ENCODE data around the gene PRELID3B.

PRELID3B gene

DNA sequence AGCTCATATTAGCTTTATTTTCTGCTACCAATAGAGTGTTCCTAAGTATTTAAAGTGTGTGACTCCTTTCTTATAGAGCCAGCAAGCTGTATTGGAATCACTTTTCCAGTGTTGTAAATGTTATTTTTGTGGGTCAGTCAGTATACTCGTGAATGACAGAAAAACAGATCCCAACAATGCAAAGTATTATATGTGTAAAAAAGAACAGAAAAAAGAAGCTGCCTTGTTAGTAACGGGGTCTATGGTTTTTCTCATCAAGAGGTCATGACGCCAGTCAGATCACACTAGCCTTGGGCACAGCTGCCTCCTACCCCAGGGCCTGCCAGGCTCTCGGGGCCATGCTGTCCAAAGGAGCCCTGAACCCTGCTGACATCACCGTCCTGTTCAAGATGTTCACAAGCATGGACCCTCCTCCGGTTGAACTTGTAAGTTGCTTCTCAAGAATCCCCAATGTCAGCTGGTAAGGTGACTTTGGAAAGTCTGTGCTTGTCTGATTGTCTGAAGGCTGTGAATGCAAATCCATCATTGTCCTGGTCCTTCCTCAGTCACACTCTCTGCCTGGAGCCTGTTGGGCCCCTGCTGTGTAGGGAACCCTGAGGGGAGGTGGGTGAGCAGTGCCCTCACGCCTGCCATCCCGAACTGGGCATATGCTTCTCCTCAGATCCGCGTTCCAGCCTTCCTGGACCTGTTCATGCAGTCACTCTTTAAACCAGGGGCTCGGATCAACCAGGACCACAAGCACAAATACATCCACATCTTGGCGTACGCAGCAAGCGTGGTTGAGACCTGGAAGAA, 51.7 kb downstream of the PRELID3B start:
- Histone ChIP-seq H3K27me3 (ENCODE audit: control insufficient read depth in 5 of 5, insufficient read depth in 4 of 5, low read length in 5 of 5) (no peaks in the 10 kb centered on the region), H3K36me3 (ENCODE audit: control insufficient read depth in 5 of 5, insufficient read depth in 5 of 5, low read length in 5 of 5) (peaks cover 15 to 96% (median 91%) of the 10 kb centered on the region in 5 donors), H3K9ac (ENCODE audit: low read length in 5 of 5) (no peak overlapping the region), H3K4me3 (ENCODE audit: low read depth in 1 of 5, low read length in 5 of 5) (no peak overlapping the region), H3K4me1 (ENCODE audit: control insufficient read depth in 5 of 5, insufficient read depth in 5 of 5, low read length in 5 of 5) (peaks cover 0 to 3% (median under 1%) of the 10 kb centered on the region in 5 donors), H3K27ac (ENCODE audit: low read depth, low read length) (no peak overlapping the region), H3K9me3 (ENCODE audit: control insufficient read depth in 5 of 5, low read length in 5 of 5) (no peaks in the 10 kb centered on the region)

DNA sequence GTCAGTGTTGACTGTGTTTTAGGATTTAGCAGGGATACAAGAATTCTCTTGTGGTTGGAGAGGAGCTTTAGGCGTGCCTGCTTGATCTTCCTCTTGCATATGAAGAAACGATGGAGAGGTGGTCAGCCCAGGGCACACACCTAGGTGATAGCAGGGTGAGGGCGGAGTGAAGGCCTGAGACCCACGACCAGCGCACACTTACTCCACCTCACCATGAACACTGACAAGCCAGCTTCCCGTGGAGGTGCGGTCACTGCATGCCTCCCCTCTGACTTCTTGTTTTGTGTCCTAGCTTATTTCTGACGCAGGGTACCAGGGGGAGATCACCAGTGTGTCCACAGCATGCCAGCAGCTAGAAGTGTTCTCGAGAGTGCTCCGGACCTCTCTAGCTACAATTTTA, 53.4 kb downstream of the PRELID3B start:
- no peaks in the 10 kb centered on the region for H3K27me3 ChIP-seq (ENCODE audit: control insufficient read depth in 5 of 5, insufficient read depth in 4 of 5, low read length in 5 of 5)
- H3K9me3 ChIP-seq (ENCODE audit: control insufficient read depth in 5 of 5, low read length in 5 of 5), result no peaks in the 10 kb centered on the region
- no peak overlapping the region for H3K27ac ChIP-seq (ENCODE audit: low read depth, low read length)
- H3K4me1 ChIP-seq (ENCODE audit: control insufficient read depth in 5 of 5, insufficient read depth in 5 of 5, low read length in 5 of 5), result peaks cover 0 to 17% (median 17%) of the 10 kb centered on the region in 5 donors
- no peak overlapping the region for H3K9ac ChIP-seq (ENCODE audit: low read length in 5 of 5)
- H3K4me3 ChIP-seq (ENCODE audit: low read depth in 1 of 5, low read length in 5 of 5), result no peak overlapping the region
- peaks cover 15 to 81% (median 76%) of the 10 kb centered on the region in 5 donors for H3K36me3 ChIP-seq (ENCODE audit: control insufficient read depth in 5 of 5, insufficient read depth in 5 of 5, low read length in 5 of 5)

DNA sequence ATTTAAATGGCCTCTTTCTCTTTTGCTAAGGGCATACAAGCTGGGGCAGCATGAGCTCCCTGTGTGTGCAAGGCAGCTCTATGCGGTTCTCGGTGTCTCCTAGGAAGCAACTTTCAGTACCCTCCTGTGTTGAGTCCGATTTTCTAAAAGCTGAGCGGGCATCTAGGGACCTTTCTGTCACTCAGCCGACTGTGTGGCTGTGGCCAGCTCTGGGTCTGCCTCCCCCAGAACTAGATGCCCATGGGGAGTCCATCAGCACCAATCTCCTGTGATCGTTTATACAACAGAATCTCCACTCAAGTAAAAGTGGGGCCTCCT, 54.1 kb downstream of the PRELID3B start:
- no peaks in the 10 kb centered on the region for H3K27me3 ChIP-seq (ENCODE audit: control insufficient read depth in 5 of 5, insufficient read depth in 4 of 5, low read length in 5 of 5)
- H3K36me3 ChIP-seq (ENCODE audit: control insufficient read depth in 5 of 5, insufficient read depth in 5 of 5, low read length in 5 of 5), result peaks cover 13 to 74% (median 70%) of the 10 kb centered on the region in 5 donors
- H3K9ac ChIP-seq (ENCODE audit: low read length in 5 of 5), result no peak overlapping the region
- H3K4me1 ChIP-seq (ENCODE audit: control insufficient read depth in 5 of 5, insufficient read depth in 5 of 5, low read length in 5 of 5), result peaks cover 0 to 24% (median 23%) of the 10 kb centered on the region in 5 donors
- no peak overlapping the region for H3K27ac ChIP-seq (ENCODE audit: low read depth, low read length)
- H3K4me3 ChIP-seq (ENCODE audit: low read depth in 1 of 5, low read length in 5 of 5), result no peak overlapping the region
- H3K9me3 ChIP-seq (ENCODE audit: control insufficient read depth in 5 of 5, low read length in 5 of 5), result no peaks in the 10 kb centered on the region

DNA sequence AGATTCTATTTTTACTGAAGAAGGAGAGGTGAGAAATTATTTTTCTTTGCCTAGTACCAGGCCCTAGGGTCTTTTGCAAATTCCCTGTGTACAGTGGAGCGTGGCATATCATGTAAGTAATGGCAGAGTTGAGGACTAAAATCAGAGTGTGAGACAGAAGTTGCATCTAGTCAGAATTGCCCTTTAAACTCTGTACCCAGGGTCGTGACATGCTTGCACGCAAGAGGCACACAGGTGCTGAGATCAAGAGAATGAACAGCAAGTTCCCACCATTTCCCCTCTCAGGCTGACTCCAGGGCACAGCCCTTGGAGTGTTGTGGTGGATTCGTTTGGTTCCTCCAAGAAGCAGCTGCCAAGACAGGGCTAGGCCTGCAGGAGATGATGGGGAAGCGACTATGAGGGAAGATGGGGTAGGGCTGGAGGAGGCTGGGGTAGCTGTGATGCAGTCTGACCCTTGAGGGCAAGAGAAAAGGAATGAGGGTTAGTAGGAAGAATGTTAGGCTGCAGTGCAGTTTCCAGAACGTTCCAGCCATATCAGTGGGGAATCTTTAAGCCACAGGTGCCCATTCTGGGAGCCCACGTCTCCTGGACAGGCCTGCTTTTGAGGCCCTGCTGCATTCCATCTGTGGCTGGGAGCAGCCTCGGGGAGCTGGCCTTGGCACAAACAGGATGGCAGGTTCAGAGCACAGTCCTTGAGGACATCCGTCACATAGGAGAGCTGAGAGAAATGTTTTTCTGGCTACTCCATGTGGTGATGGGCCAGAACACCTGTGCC, 54.6 kb downstream of the PRELID3B start:
- Histone ChIP-seq H3K27ac (ENCODE audit: low read depth, low read length) (no peak overlapping the region), H3K4me3 (ENCODE audit: low read depth in 1 of 5, low read length in 5 of 5) (no peak overlapping the region), H3K36me3 (ENCODE audit: control insufficient read depth in 5 of 5, insufficient read depth in 5 of 5, low read length in 5 of 5) (peaks cover 12 to 69% (median 64%) of the 10 kb centered on the region in 5 donors), H3K9me3 (ENCODE audit: control insufficient read depth in 5 of 5, low read length in 5 of 5) (no peaks in the 10 kb centered on the region), H3K27me3 (ENCODE audit: control insufficient read depth in 5 of 5, insufficient read depth in 4 of 5, low read length in 5 of 5) (no peaks in the 10 kb centered on the region), H3K9ac (ENCODE audit: low read length in 5 of 5) (no peak overlapping the region), H3K4me1 (ENCODE audit: control insufficient read depth in 5 of 5, insufficient read depth in 5 of 5, low read length in 5 of 5) (peaks cover 0 to 26% (median 24%) of the 10 kb centered on the region in 5 donors)

DNA sequence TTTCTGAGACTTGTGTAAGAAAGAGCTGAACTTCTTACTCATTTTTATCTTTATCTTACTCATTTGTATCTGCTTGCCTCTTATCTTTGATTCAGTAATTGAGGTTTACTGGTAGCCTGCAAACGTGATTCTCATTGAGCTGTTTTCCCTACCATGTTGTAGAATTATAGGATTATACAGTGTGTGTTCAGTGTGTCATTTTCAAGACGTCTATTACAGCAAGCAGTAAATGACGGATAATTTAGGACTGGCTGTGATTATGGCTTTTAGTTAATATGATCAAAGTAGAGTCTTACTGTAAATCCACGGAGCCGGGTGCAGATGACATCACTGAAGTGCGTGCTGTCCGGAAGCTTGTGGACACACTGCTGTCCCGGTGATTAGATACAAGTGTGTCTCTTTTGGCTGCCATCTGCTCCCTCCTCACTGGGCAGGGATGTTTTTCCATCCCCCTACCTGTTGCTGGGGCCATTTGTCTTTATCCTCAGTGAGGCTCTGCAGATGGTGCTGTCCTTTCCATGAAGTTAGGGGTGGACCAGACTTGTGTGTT, 55.5 kb downstream of the PRELID3B start:
- H3K4me3 ChIP-seq (ENCODE audit: low read depth in 1 of 5, low read length in 5 of 5), result no peak overlapping the region
- peaks cover 0 to 36% (median 33%) of the 10 kb centered on the region in 5 donors for H3K4me1 ChIP-seq (ENCODE audit: control insufficient read depth in 5 of 5, insufficient read depth in 5 of 5, low read length in 5 of 5)
- H3K36me3 ChIP-seq (ENCODE audit: control insufficient read depth in 5 of 5, insufficient read depth in 5 of 5, low read length in 5 of 5), result peaks cover 9 to 61% (median 55%) of the 10 kb centered on the region in 5 donors
- H3K9ac ChIP-seq (ENCODE audit: low read length in 5 of 5), result no peak overlapping the region
- H3K27ac ChIP-seq (ENCODE audit: low read depth, low read length), result no peak overlapping the region
- no peaks in the 10 kb centered on the region for H3K27me3 ChIP-seq (ENCODE audit: control insufficient read depth in 5 of 5, insufficient read depth in 4 of 5, low read length in 5 of 5)
- no peaks in the 10 kb centered on the region for H3K9me3 ChIP-seq (ENCODE audit: control insufficient read depth in 5 of 5, low read length in 5 of 5)

DNA sequence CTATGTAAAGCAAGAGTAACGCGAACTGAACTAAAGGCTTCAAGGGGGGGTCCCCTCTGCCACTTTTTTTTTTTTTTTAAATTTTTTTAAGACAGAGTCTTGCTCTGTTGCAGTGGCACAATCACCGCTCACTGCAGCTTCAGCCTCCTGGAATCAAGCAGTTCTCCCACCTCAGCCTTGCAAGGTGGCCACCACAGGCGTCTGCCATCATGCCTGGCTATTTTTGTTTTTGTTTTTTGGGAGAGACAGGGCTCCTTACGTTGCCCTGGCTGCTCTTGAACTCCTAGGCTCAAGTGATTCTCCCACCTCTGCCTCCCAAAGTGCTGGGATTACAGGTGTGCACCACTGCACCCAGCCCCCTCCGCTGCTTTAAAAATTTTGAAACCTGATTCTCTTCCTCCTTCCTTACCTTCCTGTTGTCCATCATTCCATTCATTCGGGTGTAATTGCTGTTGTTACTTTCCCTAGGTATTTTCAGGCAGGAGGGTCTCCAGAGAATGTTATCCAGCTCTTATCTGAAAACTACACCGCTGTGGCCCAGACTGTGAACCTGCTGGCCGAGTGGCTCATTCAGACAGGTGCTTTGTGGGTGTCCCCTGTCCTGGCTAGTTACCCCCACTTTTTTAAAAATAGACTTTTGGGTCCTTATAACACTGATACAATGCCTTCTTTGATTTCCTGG, 56.2 kb downstream of the PRELID3B start:
- Histone ChIP-seq H3K27ac (ENCODE audit: low read depth, low read length) (no peak overlapping the region), H3K36me3 (ENCODE audit: control insufficient read depth in 5 of 5, insufficient read depth in 5 of 5, low read length in 5 of 5) (peaks cover 5 to 55% (median 49%) of the 10 kb centered on the region in 5 donors), H3K4me3 (ENCODE audit: low read depth in 1 of 5, low read length in 5 of 5) (no peak overlapping the region), H3K9ac (ENCODE audit: low read length in 5 of 5) (no peak overlapping the region), H3K27me3 (ENCODE audit: control insufficient read depth in 5 of 5, insufficient read depth in 4 of 5, low read length in 5 of 5) (no peaks in the 10 kb centered on the region), H3K4me1 (ENCODE audit: control insufficient read depth in 5 of 5, insufficient read depth in 5 of 5, low read length in 5 of 5) (peaks cover 0 to 41% (median 37%) of the 10 kb centered on the region in 5 donors), H3K9me3 (ENCODE audit: control insufficient read depth in 5 of 5, low read length in 5 of 5) (no peaks in the 10 kb centered on the region)

DNA sequence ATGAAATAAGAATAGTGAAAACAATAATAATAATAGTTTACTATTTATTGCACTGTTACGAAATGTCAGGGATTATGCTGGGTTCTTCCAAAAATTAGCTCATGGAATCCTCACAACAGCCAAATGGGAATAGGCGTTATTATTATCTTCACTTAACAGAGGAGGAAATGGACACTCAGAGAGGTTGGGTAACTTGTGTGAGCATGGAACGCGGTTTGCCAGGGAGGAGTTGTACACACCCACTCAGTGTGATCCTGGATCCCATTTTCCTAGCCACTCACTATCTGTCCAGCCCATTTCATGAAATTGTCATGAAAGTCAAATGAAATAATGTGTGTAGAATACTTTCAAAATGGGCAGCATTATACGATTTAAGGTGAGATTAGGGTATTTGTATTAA, 56.9 kb downstream of the PRELID3B start:
- Histone ChIP-seq H3K27ac (ENCODE audit: low read depth, low read length) (no peak overlapping the region), H3K9ac (ENCODE audit: low read length in 5 of 5) (no peak overlapping the region), H3K27me3 (ENCODE audit: control insufficient read depth in 5 of 5, insufficient read depth in 4 of 5, low read length in 5 of 5) (no peaks in the 10 kb centered on the region), H3K4me1 (ENCODE audit: control insufficient read depth in 5 of 5, insufficient read depth in 5 of 5, low read length in 5 of 5) (peaks cover 0 to 41% (median 37%) of the 10 kb centered on the region in 5 donors), H3K4me3 (ENCODE audit: low read depth in 1 of 5, low read length in 5 of 5) (no peak overlapping the region), H3K9me3 (ENCODE audit: control insufficient read depth in 5 of 5, low read length in 5 of 5) (no peaks in the 10 kb centered on the region), H3K36me3 (ENCODE audit: control insufficient read depth in 5 of 5, insufficient read depth in 5 of 5, low read length in 5 of 5) (peaks cover 3 to 47% (median 42%) of the 10 kb centered on the region in 5 donors)

DNA sequence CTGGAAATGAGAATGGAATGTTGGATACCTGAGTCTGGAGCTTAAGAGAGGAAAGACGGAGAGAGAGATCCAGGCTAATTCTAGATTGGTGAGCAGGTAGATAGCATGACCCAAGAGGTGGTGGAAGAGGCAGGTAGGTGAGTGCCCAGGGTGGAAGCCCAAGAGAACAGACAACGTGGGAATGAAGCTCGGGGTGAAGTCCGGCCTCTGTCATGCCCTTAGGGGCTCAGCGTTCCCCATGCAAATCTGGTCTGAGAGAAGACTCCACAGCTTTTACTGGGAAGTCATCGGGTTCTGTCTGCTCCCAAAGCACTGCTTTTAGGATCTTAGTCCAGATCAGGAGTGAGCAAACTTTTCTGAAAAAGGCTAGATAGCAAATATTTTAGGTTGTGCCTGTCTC, 57.9 kb downstream of the PRELID3B start:
- no peak overlapping the region for H3K4me3 ChIP-seq (ENCODE audit: low read depth in 1 of 5, low read length in 5 of 5)
- H3K4me1 ChIP-seq (ENCODE audit: control insufficient read depth in 5 of 5, insufficient read depth in 5 of 5, low read length in 5 of 5), result peaks cover 0 to 43% (median 37%) of the 10 kb centered on the region in 5 donors
- H3K36me3 ChIP-seq (ENCODE audit: control insufficient read depth in 5 of 5, insufficient read depth in 5 of 5, low read length in 5 of 5), result peaks cover 0 to 38% (median 35%) of the 10 kb centered on the region in 5 donors
- no peaks in the 10 kb centered on the region for H3K27me3 ChIP-seq (ENCODE audit: control insufficient read depth in 5 of 5, insufficient read depth in 4 of 5, low read length in 5 of 5)
- H3K9ac ChIP-seq (ENCODE audit: low read length in 5 of 5), result no peak overlapping the region
- H3K27ac ChIP-seq (ENCODE audit: low read depth, low read length), result no peak overlapping the region
- H3K9me3 ChIP-seq (ENCODE audit: control insufficient read depth in 5 of 5, low read length in 5 of 5), result no peaks in the 10 kb centered on the region
